Ovary (tissue), 3 donors: ENCODE data around the gene SLC25A42.

Source experiments
- POLR2A ChIP-seq: fragments of 450-650 bp; IDR thresholded peaks from one replicate; pipeline ENCODE4 v1.6.1; 2017; ENCODE audit warnings: antibody characterized with exemption, mild to moderate bottlenecking, moderate library complexity
- TF ChIP-seq, protein P1 (sequence below), 3 donors: fragments of 450-650 bp in 2 of 3; fragments of 200-600 bp in 1 of 3; IDR thresholded peaks; one replicate each; pipeline versions ENCODE4 v1.5.1 to v1.8.0; 2016 to 2022; ENCODE audit warnings: antibody characterized with exemption in 3 of 3, mild to moderate bottlenecking in 1 of 3
- donor health status: DM: no; HTN: no; CAD: no.

DNA sequence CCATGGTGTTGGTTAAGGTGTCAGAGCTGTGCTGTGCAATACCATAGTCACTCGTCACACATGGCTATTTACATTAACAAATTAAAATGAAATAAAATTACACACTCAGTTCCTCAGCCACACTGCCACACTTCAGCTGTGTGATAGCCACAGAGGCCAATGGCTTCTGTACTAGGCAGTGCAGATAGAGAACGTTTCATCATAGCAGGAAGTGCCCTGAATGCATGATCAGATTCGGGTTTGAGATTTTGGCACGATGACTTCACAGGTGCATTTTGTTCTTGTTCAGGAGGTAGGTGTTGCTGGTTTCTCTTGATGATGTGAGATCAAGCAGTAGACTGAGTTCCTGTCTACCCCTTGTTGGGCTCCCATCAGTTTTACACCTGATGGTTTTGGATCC lies 23.9 kb upstream of the SLC25A42 start:
- TF ChIP-seq POLR2A = no peak
- TF ChIP-seq, protein P1, sequence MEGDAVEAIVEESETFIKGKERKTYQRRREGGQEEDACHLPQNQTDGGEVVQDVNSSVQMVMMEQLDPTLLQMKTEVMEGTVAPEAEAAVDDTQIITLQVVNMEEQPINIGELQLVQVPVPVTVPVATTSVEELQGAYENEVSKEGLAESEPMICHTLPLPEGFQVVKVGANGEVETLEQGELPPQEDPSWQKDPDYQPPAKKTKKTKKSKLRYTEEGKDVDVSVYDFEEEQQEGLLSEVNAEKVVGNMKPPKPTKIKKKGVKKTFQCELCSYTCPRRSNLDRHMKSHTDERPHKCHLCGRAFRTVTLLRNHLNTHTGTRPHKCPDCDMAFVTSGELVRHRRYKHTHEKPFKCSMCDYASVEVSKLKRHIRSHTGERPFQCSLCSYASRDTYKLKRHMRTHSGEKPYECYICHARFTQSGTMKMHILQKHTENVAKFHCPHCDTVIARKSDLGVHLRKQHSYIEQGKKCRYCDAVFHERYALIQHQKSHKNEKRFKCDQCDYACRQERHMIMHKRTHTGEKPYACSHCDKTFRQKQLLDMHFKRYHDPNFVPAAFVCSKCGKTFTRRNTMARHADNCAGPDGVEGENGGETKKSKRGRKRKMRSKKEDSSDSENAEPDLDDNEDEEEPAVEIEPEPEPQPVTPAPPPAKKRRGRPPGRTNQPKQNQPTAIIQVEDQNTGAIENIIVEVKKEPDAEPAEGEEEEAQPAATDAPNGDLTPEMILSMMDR (IDR thresholded peaks at IDR 0.05) = no peak
